Neural progenitor cell (in vitro differentiated cells): ENCODE results near the gene MEG3. TPM values are rescaled to one million over a fixed set of nuclear protein-coding genes. Genes with fewer than 3 reads are reported as not detected.

ENCODE experiments used
- DNase-seq: peaks from one replicate; pipeline ENCODE4 v3.0.0-alpha.2; 2016; ENCODE audit warnings: low spot score
- H2AFZ ChIP-seq: fragments of 200-600 bp; sonication (generic); replicated peaks from 2 replicates; pipeline ENCODE4 v1.6.1; 2016; ENCODE audit warnings: antibody characterized with exemption
- H3F3A ChIP-seq: fragments of 200-600 bp; sonication (generic); 2 replicates; pipeline ENCODE4 v1.6.1; 2016; ENCODE audit warnings: antibody characterized with exemption, low read depth
- H3K27ac ChIP-seq: fragments of 200-600 bp; sonication (generic); 2 replicates; pipeline ENCODE4 v1.5.1; 2016; ENCODE audit warnings: mild to moderate bottlenecking
- H3K27me3 ChIP-seq: fragments of 200-600 bp; sonication (generic); 2 replicates; pipeline ENCODE4 v1.6.1; 2016; ENCODE audit warnings: mild to moderate bottlenecking, moderate library complexity
- H3K36me3 ChIP-seq: fragments of 200-600 bp; sonication (generic); 2 replicates; pipeline ENCODE4 v1.5.1; 2016
- H3K4me1 ChIP-seq: fragments of 200-600 bp; sonication (generic); 2 replicates; pipeline ENCODE4 v1.6.1; 2016; ENCODE audit warnings: mixed run types
- H3K4me2 ChIP-seq: fragments of 200-600 bp; sonication (generic); 2 replicates; pipeline ENCODE4 v1.6.1; 2016
- H3K4me3 ChIP-seq: fragments of 200-600 bp; sonication (generic); 2 replicates; pipeline ENCODE4 v1.5.1; 2016
- H3K79me2 ChIP-seq: fragments of 200-600 bp; sonication (generic); 2 replicates; pipeline ENCODE4 v1.6.1; 2016; ENCODE audit warnings: low read depth
- H3K9ac ChIP-seq: fragments of 200-600 bp; sonication (generic); 2 replicates; pipeline ENCODE4 v1.6.1; 2016
- H3K9me3 ChIP-seq: fragments of 200-600 bp; sonication (generic); 2 replicates; pipeline ENCODE4 v1.5.1; 2016; ENCODE audit warnings: low read depth
- H4K20me1 ChIP-seq: fragments of 200-600 bp; sonication (generic); 2 replicates; pipeline ENCODE4 v1.6.1; 2016; ENCODE audit warnings: low read depth
- H3K27ac Mint-ChIP-seq: 3 replicates; pipeline ENCODE4 v1.8.0; 2021; ENCODE audit warnings: mixed read lengths
- H3K27me3 Mint-ChIP-seq: 2 replicates; pipeline ENCODE4 v1.8.0; 2022; ENCODE audit warnings: low read depth, mild to moderate bottlenecking, inconsistent platforms, moderate library complexity, mixed read lengths; ENCODE audit not compliant: insufficient read depth
- H3K36me3 Mint-ChIP-seq: 3 replicates; pipeline ENCODE4 v1.8.0; 2021; ENCODE audit warnings: mixed read lengths
- H3K4me1 Mint-ChIP-seq: 3 replicates; pipeline ENCODE4 v1.8.0; 2021; ENCODE audit warnings: mixed read lengths
- H3K4me3 Mint-ChIP-seq: 3 replicates; pipeline ENCODE4 v1.8.0; 2021; ENCODE audit warnings: mild to moderate bottlenecking, moderate library complexity, mixed read lengths
- H3K9me3 Mint-ChIP-seq: 3 replicates; pipeline ENCODE4 v1.8.0; 2020; ENCODE audit warnings: mixed read lengths
- CTCF ChIP-seq: fragments of 200-600 bp; sonication (generic); IDR thresholded peaks from 2 replicates; pipeline ENCODE4 v1.5.1; 2017; ENCODE audit warnings: antibody characterized with exemption, mild to moderate bottlenecking
- EZH2 ChIP-seq: fragments of 200-600 bp; sonication (generic); IDR thresholded peaks from 2 replicates; pipeline ENCODE4 v1.6.1; 2017; ENCODE audit warnings: antibody characterized with exemption, mild to moderate bottlenecking, moderate library complexity
- EZH2phosphoT487 ChIP-seq: fragments of 200-600 bp; sonication (generic); IDR thresholded peaks from 2 replicates; pipeline ENCODE4 v1.6.1; 2017; ENCODE audit warnings: antibody characterized with exemption
- total RNA-seq: library from RNA; depleted of rRNA; stranded (reverse); fragments of >200 nt; gene quantifications from 2 replicates; pipeline ENCODE4 v1.2.3, GENCODE V29; 2015; ENCODE audit warnings: low replicate concordance

Gene MEG3
- total RNA-seq, 1 donor from 2014 or later: 10.6 TPM

- Histone ChIP-seq H3K79me2 (no peaks in the 10 kb centered on the region), H3K4me3 (no peak overlapping the region), H3K4me2 (no peak overlapping the region), H3K9ac (no peak overlapping the region), H3K4me1 (peaks cover 39% of the 10 kb centered on the region), H3K36me3 (no peaks in the 10 kb centered on the region), H4K20me1 (no peaks in the 10 kb centered on the region), H3K9me3 (no peaks in the 10 kb centered on the region), H2AFZ (no peak overlapping the region), H3K27me3 (no peaks in the 10 kb centered on the region), H3K27ac (peak overlapping the region; percentile 85), H3F3A (peaks cover 24% of the 10 kb centered on the region)
- DNase-seq: no peak
- Mint-ChIP-seq H3K27ac (peak overlapping the region; percentile 70), H3K4me3 (peak overlapping the region; percentile 31), H3K36me3 (no peaks in the 10 kb centered on the region), H3K27me3 (peaks cover 44% of the 10 kb centered on the region), H3K4me1 (peaks cover 72% of the 10 kb centered on the region), H3K9me3 (peaks cover 2% of the 10 kb centered on the region)
- TF ChIP-seq EZH2phosphoT487 (no peak), EZH2 (no peak), CTCF (no peak)
Observed at GRCh38 chr14:100782516-100783320, 43.2 kb upstream of the MEG3 start.

GRCh38 chr14:100783630-100784370, 42.1 kb upstream of the MEG3 start:
- Histone ChIP-seq H3K4me1 (peaks cover 40% of the 10 kb centered on the region), H3F3A (peaks cover 24% of the 10 kb centered on the region), H4K20me1 (no peaks in the 10 kb centered on the region), H3K9me3 (no peaks in the 10 kb centered on the region), H2AFZ (no peak overlapping the region), H3K27ac (peak overlapping the region; percentile 85), H3K4me2 (no peak overlapping the region), H3K9ac (no peak overlapping the region), H3K4me3 (no peak overlapping the region), H3K27me3 (no peaks in the 10 kb centered on the region), H3K79me2 (no peaks in the 10 kb centered on the region), H3K36me3 (no peaks in the 10 kb centered on the region)
- Mint-ChIP-seq H3K36me3 (no peaks in the 10 kb centered on the region), H3K9me3 (peaks cover 2% of the 10 kb centered on the region), H3K27me3 (peaks cover 40% of the 10 kb centered on the region), H3K4me3 (no peak overlapping the region), H3K27ac (peak overlapping the region; percentile 60), H3K4me1 (peaks cover 72% of the 10 kb centered on the region)
- TF ChIP-seq EZH2phosphoT487: no peak
- TF ChIP-seq CTCF: no peak
- TF ChIP-seq EZH2: no peak
- peak; percentile 88 for DNase-seq

- Histone ChIP-seq H3K27ac (peak overlapping the region; percentile 85), H3K4me2 (no peak overlapping the region), H2AFZ (no peak overlapping the region), H3K4me3 (no peak overlapping the region), H4K20me1 (no peaks in the 10 kb centered on the region), H3K36me3 (no peaks in the 10 kb centered on the region), H3K79me2 (no peaks in the 10 kb centered on the region), H3K9me3 (no peaks in the 10 kb centered on the region), H3K9ac (no peak overlapping the region), H3F3A (peaks cover 24% of the 10 kb centered on the region), H3K4me1 (peaks cover 40% of the 10 kb centered on the region), H3K27me3 (no peaks in the 10 kb centered on the region)
- H3K9me3 Mint-ChIP-seq: peaks cover 2% of the 10 kb centered on the region
- H3K4me1 Mint-ChIP-seq: peaks cover 81% of the 10 kb centered on the region
- peak overlapping the region; percentile 81 for H3K27ac Mint-ChIP-seq
- DNase-seq: no peak
- TF ChIP-seq EZH2phosphoT487 (no peak), EZH2 (no peak), CTCF (no peak)
- H3K36me3 Mint-ChIP-seq: no peaks in the 10 kb centered on the region
- peak overlapping the region; percentile 32 for H3K4me3 Mint-ChIP-seq
- peaks cover 36% of the 10 kb centered on the region for H3K27me3 Mint-ChIP-seq
Observed at GRCh38 chr14:100784523-100785337, 41.2 kb upstream of the MEG3 start.
